NOMO-1 treated with dmso at 0.1 percent for 144 hours (cell line): ENCODE data around the gene RELL1.

Experiments used
- DNase-seq: peaks from one replicate; lab custom pipeline; 2025; ENCODE audit not compliant: unreplicated experiment; lab: John Stamatoyannopoulos, UW

The RELL1 gene

DNA sequence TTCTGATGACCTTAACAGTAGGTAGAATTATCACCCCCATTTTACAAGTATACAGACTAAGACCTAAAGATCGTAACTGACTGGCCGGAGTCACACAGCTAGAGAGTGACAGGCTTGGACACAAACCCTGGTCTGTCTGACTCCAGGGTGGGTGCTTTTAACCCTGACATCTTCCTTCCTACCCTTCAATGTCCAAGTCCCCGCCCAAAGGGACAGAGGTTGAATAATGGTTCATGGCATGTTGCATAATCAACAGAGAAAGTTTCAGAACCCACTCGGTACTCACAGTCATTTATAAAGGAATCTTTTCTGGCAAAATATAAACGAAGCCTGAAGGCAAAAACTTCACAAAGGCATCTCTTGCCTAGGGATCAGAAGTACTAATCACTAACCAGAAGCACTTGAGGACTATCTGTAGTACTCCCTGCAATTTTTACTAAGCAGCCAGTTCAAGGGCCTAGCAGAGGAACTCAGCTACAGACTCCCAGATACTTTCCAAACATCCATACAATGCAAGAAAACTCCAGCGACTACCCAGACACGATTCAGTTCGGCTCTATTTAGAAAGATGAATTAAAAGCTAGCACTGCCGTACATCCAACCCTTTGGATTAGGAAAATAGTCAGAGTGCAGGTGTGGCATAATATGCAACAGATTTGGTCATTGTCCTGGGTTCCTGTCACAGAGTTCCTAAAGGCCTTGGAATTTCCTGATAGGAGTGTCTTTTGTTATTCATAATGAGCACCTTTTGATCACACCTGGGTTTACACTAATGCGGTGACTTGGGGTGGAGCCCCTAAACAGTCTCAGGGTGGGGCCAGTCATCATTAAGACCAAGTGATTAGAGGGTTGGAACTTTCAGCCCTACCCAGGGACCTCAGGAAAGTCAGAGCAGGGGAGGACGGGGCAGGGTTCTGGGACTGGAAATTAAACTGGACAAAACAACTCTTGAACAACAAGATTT lies 44.0 kb downstream of the RELL1 start:
- DNase-seq, result no peak

DNA sequence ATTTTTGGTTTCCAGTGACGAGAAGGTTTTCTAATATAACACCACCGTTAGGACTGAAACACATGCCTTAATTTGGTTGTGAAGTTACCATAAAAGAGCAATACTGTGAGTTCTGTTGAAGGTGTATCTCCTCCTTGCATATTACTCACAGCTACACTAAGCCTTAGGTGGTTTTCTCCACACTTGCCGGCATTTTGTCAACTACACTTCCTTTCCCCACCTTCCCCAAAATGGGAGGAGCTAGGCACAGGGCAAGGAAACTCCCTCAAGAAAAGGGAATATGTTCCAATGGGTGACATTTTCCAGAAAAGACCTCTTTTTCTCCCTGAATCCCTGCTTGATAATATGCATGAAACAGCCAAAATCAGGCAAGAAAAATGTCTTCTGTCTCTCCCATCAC lies 44.8 kb downstream of the RELL1 start:
- DNase-seq, result no peak

DNA sequence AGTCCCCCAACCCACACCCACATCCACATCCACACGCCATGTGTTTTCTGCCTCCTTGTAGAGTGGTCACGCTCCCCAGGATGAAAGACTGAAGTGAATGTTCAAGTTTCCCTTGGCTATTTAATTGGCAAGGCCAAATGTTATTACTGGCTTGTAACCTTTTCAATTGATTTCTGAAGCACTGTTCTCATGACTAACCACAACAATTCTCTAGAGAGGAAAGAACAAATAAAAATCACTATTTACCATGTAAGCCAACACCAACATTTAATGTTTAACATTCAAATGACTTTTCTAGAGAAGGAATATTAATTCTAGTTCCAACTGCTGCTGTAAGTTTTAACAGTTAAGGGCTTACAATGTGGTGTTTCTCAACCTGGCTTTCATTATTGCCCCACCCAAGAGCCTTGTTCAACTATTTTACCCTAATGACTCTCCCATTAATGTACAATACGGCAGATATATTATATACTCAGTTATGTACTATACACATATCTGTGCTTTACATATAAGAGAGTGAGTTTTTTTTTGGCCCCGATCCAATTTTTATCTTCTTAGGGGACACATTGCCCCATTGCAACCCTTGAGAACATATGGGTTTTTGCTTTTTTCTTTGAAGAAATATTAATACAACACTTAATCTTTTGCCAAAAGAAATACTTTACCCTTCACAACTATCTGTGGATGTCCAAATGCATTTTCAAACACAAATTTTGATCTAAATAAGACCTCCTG lies 46.5 kb downstream of the RELL1 start:
- DNase-seq, result no peak

DNA sequence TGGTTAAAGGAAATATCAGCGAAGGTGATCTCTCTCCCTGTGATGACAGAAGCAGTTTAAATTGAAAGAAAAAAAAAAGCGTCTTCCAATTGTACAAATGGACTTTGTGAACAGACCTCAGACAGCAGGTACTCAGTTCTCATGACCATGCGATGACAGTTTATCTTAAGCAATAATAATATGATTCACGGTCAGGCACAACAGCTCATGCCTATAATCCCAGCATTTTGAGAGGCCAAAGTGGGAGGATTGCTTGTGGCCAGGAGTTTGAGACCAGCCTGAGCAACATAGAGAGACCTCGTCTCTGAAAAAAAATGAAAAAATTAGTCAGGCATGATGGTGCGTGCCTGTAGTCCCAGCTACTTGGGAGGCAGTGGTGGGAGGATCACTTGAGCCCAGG lies 51.0 kb downstream of the RELL1 start:
- no peak for DNase-seq

DNA sequence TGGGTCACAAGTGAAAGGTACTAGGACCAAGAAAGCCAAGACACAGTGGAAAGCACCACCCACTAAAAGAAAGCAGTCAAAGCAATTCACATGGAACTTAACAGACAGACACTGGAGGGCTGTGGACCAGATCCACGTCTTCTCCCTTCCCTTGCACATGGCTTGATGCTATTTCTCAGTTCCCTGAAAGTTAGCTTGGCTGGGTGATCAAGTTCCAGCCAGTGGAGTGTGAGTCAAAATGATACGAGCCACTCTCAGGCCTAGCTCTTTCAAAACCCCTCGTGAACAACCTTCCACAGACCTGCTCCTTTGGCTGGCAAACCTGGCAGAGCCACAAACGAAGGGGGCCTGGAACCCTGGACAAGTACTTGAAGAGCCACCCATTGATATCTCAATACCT lies 52.0 kb downstream of the RELL1 start:
- DNase-seq, result no peak

DNA sequence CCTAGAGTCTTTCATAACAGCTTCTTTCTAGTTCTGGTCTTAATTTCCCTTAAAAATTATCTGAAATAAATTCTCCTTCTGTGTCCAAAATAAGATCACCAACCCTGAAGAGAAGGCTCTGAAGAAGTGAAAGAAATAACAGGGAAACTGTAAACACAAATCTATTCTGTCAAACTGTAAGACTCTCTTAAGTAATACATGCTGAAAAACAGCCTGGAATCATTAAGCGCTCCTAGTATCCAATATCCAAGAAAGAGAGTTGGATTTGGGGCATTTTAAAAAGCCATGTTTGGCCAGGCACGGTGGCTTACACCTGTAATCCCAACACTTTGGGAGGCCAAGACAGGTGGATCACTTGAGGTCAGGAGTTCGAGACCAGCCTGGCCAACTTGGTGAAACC lies 53.3 kb downstream of the RELL1 start:
- no peak for DNase-seq

DNA sequence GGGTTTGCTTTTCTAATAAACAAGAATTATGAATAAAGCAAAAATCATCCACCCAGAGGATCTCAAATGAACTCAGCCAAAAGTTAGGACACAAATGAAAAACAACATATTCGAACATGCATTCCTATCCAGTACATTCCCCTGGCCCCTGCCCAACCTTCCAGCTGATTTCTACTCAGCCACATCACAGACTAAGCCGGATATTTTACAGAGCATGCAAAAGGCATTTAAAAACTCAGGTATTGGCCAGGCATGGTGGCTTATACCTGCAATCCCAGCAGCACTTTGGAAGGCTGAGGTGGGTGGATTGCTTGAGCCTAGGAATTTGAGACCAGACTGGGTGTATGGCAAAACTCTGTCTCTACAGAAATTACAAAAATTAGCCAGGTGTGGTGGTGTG lies 54.6 kb downstream of the RELL1 start:
- DNase-seq, result no peak

DNA sequence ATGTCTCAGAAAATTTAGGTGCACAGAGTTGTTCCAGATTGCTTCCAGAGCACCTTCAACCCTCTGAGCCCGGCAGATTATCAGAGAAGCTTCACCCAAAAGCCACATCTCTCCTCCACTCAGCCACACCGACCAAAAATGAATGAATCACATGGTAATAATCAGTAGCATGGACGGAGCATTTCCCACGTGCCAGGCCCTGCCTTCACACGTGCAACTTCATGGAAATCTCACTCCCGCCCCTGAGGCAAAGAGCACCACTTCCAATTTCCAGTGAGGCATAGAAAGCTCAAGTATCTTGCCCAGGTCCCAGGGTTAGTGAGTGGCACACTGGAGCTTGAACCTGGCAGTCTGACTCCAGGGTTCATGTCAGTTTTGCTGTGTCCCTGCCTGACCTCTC lies 56.5 kb downstream of the RELL1 start:
- no peak for DNase-seq

DNA sequence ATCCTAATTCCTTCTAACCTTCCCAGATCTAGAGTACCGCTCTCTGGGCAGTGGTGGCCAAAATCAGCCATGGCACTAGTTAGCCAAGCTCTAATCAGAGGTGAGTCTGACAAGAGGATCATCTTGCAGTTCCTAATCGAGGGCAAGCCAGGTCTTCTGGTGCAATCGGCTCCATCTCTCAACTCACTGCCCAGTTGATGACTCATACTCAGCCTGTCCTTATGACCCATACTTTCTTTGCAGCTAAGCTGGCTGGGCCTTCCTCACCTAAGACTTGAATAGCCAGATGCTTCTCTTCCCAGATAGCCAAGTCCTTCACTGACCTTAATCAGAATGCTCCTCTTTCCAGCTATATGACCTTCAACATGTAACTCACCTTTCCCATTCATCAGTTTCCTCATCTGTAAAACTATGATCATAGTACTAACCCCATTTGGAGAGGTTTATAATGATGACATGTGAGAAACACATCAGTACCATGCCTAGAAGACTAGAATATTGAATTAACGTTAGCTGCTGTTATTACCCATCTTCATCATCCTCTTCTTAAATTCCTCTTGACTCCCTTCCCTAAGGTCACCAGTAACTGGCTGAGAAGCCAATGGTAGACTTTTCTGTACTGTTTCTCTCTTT lies 57.1 kb downstream of the RELL1 start:
- no peak for DNase-seq

DNA sequence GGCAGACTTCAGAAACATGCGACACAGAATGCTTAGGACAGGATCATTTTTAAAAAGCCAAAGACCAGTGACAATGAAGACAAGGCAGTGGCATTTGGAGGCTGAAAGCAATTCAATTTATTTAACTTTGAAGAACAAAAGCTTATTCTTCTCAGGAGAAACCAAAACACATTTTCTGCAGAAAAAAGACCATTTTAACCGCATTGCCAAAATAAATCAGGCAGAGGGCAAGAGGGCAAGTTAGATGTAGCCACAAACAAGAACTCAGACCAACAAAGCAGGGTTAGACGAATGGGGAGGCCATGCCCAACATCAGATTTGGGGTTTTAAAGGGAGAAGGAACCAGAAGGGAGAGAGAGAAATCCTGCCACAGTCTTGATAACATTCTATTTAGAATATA lies 58.9 kb downstream of the RELL1 start:
- no peak for DNase-seq

DNA sequence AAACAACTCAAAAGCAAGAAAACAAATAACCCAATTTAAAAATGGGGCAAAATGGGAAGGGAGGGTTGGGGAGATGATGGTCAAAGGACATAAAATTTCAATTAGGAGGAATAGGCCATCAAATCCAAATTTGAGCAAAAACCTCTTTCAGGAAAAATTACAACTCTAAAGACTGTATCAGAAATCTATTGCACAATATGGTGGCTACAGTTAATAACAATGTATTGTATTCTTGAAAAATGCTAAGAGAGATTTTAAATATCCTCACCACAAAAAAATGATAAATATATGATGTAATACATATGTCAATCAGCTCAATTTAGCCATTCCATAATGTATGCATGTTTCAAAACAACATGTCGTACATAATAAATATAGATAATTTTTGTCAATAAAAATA lies 60.7 kb downstream of the RELL1 start:
- no peak for DNase-seq

DNA sequence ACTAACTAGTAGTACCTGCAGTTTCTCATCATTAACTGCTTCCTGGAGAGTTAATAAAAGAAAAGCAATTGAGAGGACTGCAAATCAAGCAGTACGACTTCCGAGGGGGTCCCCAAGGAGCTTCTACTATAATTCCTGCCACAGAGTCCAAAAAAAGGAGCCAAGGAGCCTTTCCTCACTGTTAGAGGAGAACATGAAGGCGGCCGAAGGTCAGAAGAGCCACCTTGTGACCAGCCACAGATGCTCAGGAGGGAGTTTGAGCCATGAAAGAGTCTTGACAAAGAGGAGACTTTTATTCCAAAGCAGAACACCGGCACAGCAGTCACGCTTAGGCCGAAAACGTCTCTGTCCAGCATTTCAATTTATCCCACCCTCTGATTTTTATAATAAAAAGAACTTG lies 62.2 kb downstream of the RELL1 start:
- DNase-seq, result no peak

DNA sequence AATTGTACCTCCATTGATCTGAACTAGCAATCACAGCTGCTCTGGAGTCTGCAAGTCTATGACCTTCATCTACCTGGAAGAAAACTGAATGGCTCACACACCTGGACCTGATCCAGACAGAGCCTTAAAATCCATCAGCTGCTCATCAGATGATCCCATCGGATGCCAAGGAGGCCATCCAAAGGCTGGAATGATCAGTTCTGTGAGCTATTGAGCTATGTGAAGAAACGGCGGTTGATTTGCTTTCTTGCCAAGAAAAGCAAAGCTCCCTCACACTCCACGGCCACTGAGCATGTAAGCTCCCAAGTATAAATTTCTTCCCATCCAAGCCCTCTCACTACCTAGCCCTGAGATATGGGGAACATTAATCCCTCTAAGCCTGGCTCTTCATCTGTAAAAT lies 63.1 kb downstream of the RELL1 start:
- DNase-seq, result no peak

DNA sequence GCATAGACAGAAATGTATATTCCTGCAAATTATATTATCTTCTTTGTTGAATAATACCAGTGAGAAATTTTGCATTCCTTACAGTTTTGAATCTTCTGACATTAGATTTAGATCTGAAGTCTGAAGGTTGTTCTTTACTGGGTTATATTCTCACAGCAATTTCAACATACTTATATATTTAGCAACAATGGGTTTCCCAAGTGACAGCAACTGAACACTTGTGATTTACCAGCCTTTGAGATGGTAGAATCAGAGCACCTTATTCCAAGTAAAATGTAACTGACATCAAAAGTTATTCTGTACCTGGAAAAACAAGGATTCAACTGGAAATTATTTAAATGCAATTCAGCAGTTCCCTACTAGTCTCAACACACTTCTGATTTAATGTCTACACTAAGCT lies 66.0 kb downstream of the RELL1 start:
- DNase-seq, result no peak

DNA sequence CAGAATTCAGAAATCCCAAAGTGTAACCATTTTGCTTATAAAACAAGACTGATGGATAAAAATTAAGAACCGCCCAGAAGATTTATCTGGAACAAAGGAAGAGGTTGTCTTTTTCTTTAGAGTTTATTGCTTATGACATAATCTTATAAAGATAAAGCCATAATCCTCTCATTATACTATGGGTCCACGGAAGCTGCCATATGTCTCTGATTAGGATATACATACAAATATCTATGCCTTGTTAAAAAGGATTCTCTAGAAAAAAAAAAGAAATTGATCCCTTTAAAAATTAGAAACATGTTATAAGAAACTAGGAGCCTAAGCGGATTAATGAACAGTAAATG lies 70.5 kb downstream of the RELL1 start:
- DNase-seq, result no peak

DNA sequence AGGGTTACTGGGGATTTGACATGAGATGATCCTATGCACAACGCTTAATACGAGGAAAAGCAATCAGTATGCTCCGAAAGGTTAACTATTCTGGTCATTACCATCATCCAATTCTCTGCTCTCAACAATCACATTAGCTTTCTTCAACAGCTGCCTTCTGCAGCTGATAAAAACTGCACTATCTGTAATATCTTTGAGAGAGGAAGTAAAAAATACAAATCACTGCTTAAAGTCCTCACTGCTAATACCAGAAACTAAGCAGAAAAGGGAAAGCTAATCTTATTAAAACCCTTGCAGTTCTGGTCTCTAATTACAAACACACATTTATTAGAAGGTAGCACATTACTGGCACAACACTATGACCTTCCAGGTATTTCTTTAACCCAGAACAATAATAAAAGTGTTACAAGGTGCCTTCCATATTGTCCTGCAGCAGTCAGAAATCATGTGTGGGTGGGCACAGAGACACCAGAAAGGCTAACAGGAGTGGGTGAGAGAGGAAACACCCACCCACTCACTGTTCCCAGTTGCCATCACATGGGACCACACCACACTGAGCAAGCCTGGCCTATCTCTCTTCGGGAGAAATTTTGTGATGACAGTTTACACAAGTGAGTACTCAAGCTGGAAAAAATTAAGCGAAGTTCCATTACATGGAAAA lies 71.0 kb downstream of the RELL1 start:
- no peak for DNase-seq

DNA sequence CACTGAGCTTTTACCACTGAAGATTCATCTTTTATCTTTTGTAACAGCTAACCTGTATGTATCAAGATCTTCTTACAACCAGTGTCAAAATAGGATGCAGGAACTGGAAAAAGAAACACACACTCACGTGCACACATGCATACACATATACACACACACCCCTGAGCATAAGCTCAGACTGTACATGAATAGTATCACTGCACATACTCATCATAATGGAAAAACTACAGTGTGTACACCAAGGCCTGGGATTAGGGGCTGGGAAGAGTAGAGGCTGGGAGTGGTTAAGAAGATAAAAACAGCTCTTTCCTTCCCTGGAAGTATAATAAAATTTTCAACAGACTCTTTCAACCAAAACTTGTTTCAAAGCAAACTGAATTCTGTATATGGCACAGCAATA lies 73.4 kb downstream of the RELL1 start:
- DNase-seq, result no peak

DNA sequence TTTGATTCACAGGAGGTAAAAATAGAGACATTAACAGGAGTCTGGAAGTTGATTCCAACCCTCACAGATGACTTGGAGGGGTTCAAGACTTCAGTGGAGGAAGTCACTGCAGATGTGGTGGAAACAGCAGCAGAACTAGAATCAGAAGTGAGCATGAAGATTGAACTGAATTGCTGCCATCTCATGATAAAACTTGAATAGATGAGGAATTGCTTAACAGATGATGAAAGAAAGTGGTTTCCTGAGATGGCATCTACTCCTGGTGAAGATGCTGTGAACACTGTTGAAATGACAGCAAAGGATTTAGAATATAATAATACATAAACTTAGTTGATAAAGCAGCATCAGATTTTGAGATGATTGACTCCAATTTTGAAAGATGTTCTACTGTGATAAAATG lies 76.5 kb downstream of the RELL1 start:
- DNase-seq, result no peak

DNA sequence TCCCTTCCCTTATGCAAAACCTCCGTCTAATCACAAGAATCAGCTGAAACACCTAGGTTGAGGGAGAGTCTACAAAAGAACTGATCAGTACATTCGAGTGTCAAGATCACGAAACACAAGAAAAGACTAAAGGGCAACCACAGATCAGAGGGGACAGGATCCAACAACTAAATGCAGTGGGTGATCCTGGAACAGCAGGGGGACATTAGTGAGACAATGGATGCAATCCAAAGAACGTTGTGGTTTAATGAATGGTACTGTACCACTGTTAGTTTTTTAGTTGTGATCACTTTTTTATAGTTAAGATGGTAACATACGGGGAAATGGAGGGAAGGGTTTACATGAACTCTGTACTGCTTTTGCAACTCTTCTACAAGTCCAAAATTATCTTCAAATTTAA lies 79.2 kb downstream of the RELL1 start:
- DNase-seq, result no peak

DNA sequence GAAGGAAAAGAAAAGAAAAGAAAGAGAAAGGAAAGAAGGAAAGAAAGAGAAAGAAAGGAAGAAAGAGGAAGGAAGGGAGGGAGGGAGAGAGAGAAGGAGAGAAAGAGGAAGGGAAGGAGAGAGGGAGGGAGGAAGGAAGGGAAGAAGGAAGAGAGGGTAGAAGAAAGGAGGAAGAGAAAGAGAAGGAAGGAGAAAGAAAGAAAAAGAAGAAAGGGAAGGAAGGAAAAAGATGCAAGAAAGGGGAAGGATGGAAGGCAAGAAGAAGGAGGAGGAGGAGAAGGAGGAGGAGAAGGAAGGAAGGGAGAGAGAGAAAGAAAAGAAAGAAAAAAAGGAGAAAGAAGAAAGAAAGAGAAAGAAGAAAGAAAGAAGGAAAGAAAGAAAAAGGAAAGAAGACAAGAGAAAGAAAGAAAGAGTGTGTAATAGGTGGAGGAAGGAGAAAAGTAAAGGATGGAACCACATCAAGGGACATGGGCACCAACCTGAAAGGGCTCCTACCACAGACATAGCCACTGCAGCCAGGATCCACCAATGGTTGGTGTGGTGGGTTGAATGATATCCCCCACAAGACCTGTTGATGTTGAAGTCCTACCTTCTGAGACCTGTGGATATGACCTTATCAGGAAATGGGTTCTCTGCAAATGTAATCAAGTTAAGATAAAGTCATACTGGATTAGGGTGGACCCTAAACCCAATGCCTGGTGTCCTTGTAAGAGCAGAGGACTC lies 80.2 kb downstream of the RELL1 start:
- DNase-seq, result no peak

DNA sequence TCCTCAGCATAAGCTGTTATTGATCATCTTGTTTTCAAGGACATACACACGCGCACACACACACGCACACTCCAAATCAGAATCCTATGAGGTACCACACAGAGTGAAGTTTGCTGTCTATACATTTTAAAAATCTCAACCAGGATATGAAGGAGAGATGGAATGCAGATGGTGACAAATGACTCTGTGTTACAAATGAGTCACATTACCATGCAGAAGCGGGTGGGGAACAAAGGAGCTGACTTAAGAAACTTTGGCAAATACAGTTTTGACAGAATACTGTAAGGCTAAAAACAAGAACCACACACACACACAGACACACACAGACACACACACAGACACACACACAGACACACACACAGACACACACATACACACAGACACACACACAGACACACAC lies 81.7 kb downstream of the RELL1 start:
- no peak for DNase-seq
